ENCODE results near the gene AKR1B1. TPM values are rescaled to one million over a fixed set of nuclear protein-coding genes. Genes with fewer than 3 reads are reported as not detected.

Gene AKR1B1
- total and polyA plus RNA-seq, 2 donors (not counting 1 experiment from before 2014, with no cell fraction given), result 170 to 213 TPM

DNA sequence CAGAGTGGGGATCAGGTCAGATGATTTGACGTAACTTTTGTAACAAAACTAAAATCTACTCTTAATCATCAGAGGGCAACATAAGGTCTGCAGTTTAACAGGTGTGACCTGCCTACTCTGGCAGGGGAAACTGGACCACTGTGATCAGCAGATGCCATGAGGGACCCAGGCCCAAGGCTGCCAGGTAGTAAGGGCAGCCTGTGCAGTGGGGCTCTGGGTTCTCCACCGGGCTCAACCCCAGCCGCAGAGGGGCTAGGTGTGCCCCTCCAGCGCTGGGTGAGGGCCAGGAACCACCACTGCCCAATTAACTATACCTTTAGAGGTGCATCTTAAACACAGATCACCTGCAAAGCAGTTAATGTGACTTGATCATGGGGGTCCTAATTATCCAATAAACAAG, 17.6 kb downstream of the AKR1B1 start:
- no peak overlapping the region for H3K27ac ChIP-seq (ENCODE audit: insufficient read depth, low read length)
- H3K27me3 ChIP-seq (ENCODE audit: control insufficient read depth, insufficient read depth, low read length), result no peaks in the 10 kb centered on the region
- no peak overlapping the region for H2AFZ ChIP-seq (ENCODE audit: low read length)
- H3K4me3 ChIP-seq (replicated peaks in 1 of 4; ENCODE audit: control extremely low read depth in 1 of 4, insufficient read depth in 1 of 4, low read depth in 3 of 4, low read length in 4 of 4), result no peak overlapping the region
- H3K4me2 ChIP-seq (ENCODE audit: extremely low read depth, insufficient read depth, low read length), result no peak overlapping the region
- H3K4me1 ChIP-seq (ENCODE audit: control insufficient read depth, extremely low read depth, insufficient read depth, low read length), result no peaks in the 10 kb centered on the region
- peaks cover 15% of the 10 kb centered on the region for H3K36me3 ChIP-seq (ENCODE audit: control insufficient read depth, insufficient read depth, low read length)
- DNase-seq (ENCODE audit: low read depth in 2 of 2), result no peak
- H3K9ac ChIP-seq (ENCODE audit: insufficient read depth, low read length), result no peak overlapping the region
- no peaks in the 10 kb centered on the region for H3K9me3 ChIP-seq (ENCODE audit: control insufficient read depth, insufficient read depth, low read depth, low read length)
- no peaks in the 10 kb centered on the region for H3K79me2 ChIP-seq (ENCODE audit: control insufficient read depth, insufficient read depth, low read length)
- H4K20me1 ChIP-seq (ENCODE audit: control insufficient read depth, extremely low read depth, insufficient read depth, low read length), result no peaks in the 10 kb centered on the region
- TF ChIP-seq, protein P1, sequence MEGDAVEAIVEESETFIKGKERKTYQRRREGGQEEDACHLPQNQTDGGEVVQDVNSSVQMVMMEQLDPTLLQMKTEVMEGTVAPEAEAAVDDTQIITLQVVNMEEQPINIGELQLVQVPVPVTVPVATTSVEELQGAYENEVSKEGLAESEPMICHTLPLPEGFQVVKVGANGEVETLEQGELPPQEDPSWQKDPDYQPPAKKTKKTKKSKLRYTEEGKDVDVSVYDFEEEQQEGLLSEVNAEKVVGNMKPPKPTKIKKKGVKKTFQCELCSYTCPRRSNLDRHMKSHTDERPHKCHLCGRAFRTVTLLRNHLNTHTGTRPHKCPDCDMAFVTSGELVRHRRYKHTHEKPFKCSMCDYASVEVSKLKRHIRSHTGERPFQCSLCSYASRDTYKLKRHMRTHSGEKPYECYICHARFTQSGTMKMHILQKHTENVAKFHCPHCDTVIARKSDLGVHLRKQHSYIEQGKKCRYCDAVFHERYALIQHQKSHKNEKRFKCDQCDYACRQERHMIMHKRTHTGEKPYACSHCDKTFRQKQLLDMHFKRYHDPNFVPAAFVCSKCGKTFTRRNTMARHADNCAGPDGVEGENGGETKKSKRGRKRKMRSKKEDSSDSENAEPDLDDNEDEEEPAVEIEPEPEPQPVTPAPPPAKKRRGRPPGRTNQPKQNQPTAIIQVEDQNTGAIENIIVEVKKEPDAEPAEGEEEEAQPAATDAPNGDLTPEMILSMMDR (conservative IDR thresholded peaks at IDR 0.05 in 1 of 2, IDR thresholded peaks at IDR 0.05 in 1 of 2; ENCODE audit: low read depth in 1 of 2, low read length in 2 of 2), result no peak
- TF ChIP-seq EZH2 (IDR thresholded peaks at IDR 0.05; ENCODE audit: low read length, missing control alignments), result no peak

DNA sequence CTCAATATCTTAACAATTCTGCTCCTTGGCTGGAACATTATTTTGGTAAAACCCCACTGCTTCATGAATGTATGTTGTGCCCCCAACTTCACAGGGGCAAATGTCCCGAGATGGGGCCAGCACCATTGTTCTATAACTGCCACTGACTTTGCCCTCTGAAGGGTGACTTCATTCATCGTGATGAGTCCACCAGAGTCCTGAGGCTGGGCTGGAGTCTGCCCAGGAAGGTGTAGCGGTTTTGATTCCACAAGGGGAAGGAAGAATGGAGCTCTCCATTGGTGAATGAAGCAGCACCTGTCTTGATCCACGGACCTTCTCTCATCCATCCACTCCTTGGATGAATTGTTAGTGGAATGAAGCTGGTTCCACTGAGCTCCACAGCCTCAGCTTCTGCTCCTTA, 18.4 kb downstream of the AKR1B1 start:
- Histone ChIP-seq H3K27me3 (ENCODE audit: control insufficient read depth, insufficient read depth, low read length) (no peaks in the 10 kb centered on the region), H3K36me3 (ENCODE audit: control insufficient read depth, insufficient read depth, low read length) (peaks cover 12% of the 10 kb centered on the region), H3K27ac (ENCODE audit: insufficient read depth, low read length) (no peak overlapping the region), H3K4me3 (replicated peaks in 1 of 4; ENCODE audit: control extremely low read depth in 1 of 4, insufficient read depth in 1 of 4, low read depth in 3 of 4, low read length in 4 of 4) (no peak overlapping the region), H3K4me1 (ENCODE audit: control insufficient read depth, extremely low read depth, insufficient read depth, low read length) (no peaks in the 10 kb centered on the region), H3K9ac (ENCODE audit: insufficient read depth, low read length) (no peak overlapping the region), H2AFZ (ENCODE audit: low read length) (no peak overlapping the region), H3K4me2 (ENCODE audit: extremely low read depth, insufficient read depth, low read length) (no peak overlapping the region), H3K79me2 (ENCODE audit: control insufficient read depth, insufficient read depth, low read length) (no peaks in the 10 kb centered on the region), H3K9me3 (ENCODE audit: control insufficient read depth, insufficient read depth, low read depth, low read length) (no peaks in the 10 kb centered on the region), H4K20me1 (ENCODE audit: control insufficient read depth, extremely low read depth, insufficient read depth, low read length) (no peaks in the 10 kb centered on the region)
- no peak for DNase-seq (ENCODE audit: low read depth in 2 of 2)
- TF ChIP-seq, protein P1 (conservative IDR thresholded peaks at IDR 0.05 in 1 of 2, IDR thresholded peaks at IDR 0.05 in 1 of 2; ENCODE audit: low read depth in 1 of 2, low read length in 2 of 2), result no peak
- no peak for TF ChIP-seq EZH2 (IDR thresholded peaks at IDR 0.05; ENCODE audit: low read length, missing control alignments)

DNA sequence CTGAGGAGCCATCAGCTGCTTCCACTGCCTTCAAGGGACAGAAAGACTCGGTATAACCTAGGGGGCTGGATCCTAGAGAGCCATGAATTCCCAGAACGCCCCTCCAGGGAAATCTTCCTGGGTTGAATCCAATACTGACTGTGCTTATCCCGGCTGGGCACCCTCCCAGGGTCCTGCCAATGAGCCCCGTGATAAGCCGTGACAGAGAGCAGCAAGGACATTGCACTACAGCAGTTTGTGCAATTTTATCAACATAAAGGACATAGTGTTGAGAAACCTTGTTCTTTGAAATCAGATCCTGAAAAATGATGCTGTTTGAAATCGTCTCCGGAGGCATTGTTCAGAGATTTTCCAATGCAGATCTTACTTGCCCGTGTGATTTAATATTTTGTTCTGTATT, 18.8 kb downstream of the AKR1B1 start:
- no peak for DNase-seq (ENCODE audit: low read depth in 2 of 2)
- Histone ChIP-seq H4K20me1 (ENCODE audit: control insufficient read depth, extremely low read depth, insufficient read depth, low read length) (no peaks in the 10 kb centered on the region), H3K27ac (ENCODE audit: insufficient read depth, low read length) (no peak overlapping the region), H3K4me1 (ENCODE audit: control insufficient read depth, extremely low read depth, insufficient read depth, low read length) (no peaks in the 10 kb centered on the region), H3K9ac (ENCODE audit: insufficient read depth, low read length) (no peak overlapping the region), H2AFZ (ENCODE audit: low read length) (no peak overlapping the region), H3K79me2 (ENCODE audit: control insufficient read depth, insufficient read depth, low read length) (no peaks in the 10 kb centered on the region), H3K4me2 (ENCODE audit: extremely low read depth, insufficient read depth, low read length) (no peak overlapping the region), H3K36me3 (ENCODE audit: control insufficient read depth, insufficient read depth, low read length) (peaks cover 11% of the 10 kb centered on the region), H3K9me3 (ENCODE audit: control insufficient read depth, insufficient read depth, low read depth, low read length) (no peaks in the 10 kb centered on the region), H3K4me3 (replicated peaks in 1 of 4; ENCODE audit: control extremely low read depth in 1 of 4, insufficient read depth in 1 of 4, low read depth in 3 of 4, low read length in 4 of 4) (no peak overlapping the region), H3K27me3 (ENCODE audit: control insufficient read depth, insufficient read depth, low read length) (no peaks in the 10 kb centered on the region)
- no peak for TF ChIP-seq EZH2 (IDR thresholded peaks at IDR 0.05; ENCODE audit: low read length, missing control alignments)
- TF ChIP-seq, protein P1 (conservative IDR thresholded peaks at IDR 0.05 in 1 of 2, IDR thresholded peaks at IDR 0.05 in 1 of 2; ENCODE audit: low read depth in 1 of 2, low read length in 2 of 2), result no peak
